GM21576 (cell line): ENCODE data around the gene EHD4.

Source experiments
- ATAC-seq: cut with Tn5 transposase; IDR thresholded peaks from one replicate; pipeline ENCODE4 v1.9.1; 2021; ENCODE audit warnings: mild to moderate bottlenecking, moderate library complexity; ENCODE audit not compliant: unreplicated experiment

EHD4 gene

GRCh38 chr15:41995476-41995855 is 23.1 kb upstream of the EHD4 start:
- ATAC-seq = no peak

DNA sequence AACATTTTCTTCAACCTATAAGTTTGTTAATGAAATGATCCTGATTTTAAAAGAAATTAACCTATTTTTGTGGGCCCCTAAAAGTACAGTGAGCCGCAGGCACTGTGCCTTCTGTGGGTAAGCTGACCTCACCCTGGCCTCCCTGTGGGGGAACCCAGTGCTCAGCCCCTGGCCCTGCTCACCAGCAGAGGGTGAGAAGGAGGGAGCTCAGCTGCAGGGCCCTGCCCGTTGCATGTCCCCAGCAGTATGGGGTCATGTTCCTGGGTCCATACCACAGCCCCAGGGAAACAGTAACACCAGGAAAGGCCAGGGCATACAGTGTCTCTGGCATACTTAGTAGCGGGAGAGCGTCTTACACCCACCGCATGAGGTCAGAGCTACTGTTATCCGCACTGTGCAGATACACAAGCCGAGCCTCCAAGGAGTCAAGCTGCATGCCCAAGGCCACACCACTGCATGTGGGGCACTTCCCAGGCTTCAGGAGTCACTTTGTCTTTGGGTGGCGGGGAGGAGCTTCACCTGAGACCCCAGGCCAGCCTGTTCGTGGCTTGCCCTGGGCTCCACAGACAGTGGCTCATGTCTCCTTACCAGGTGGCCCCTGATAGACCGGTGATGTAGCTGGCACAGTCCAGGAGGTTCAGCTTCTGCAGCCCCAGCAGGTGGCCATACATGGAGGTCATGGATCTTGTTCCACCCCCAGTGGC is 22.6 kb upstream of the EHD4 start:
- ATAC-seq = no peak

- ATAC-seq = no peak
Observed at GRCh38 chr15:41994171-41994650, 21.9 kb upstream of the EHD4 start.

DNA sequence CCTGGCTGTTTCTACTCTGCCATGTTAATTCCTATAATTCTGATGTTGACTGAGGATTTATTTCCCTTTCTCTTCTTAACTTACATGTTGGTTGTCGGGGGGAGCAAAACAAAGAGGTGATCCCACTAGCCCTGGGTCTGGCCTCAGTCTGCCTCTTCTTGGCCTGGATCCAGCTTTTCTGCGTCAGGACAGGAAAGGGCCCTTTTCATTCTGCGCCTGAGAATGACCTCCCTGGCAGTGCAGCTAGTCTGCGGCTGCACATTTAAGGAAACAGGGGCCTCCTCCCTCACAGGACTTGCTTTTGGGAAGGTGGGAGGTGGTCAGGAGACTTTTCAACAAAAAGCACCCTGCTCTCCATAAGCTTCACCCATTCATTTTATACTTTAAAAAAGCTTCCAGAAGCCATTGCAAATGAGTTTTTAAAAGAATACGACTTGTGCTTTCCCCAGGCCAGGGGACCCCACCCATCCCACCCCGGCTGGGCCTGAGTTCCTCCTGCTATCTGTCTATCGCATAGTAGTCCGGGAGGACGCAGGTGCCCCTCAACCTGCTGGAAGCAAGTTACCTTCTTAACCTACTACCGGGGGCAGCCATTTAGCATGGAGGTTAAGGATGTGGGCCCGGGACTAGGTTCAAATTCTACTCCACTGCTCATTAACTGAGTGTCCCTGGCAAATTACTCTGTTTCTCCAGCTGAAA is 21.3 kb upstream of the EHD4 start:
- ATAC-seq = no peak

DNA sequence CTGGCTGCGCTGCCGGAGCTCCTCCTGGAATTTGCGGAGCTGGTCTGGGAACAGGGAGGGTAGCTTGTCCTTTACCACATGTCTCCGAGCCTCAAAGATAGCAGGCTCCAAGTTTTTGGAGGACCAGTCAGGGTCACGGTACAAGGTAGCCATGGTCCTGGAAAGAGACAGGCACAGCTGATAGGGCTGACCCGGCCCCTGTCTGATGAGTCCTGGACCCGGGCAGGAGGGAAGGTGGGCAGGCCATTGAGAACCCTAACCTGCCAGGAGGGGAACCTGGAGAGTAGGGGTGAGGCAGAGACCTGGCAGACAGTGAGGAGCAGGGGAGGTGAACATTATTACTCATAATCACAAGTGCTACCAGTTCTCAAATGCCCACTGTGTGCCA is 20.4 kb upstream of the EHD4 start:
- no peak for ATAC-seq

- ATAC-seq = no peak
Observed at GRCh38 chr15:41992151-41992802, 19.9 kb upstream of the EHD4 start.

DNA sequence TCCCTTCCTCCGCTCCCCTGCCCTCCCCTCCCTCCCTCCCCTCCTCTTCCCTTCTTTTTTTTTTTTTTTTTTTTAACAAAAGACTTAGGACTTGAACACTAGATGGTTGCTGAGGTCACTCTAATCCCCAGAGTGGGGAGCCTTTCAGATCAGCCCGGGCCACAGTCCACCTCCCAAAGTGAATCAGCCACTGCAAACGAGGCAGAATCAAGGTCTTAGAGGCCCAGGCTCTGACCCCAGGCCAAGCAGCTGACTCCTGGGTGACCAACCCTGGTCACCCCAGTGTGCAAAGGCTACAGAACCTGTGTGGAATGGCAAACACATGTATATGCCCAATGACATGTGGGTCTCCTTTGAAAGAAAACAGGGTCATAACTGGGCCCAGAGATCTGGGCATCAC is 18.3 kb upstream of the EHD4 start:
- ATAC-seq = no peak

DNA sequence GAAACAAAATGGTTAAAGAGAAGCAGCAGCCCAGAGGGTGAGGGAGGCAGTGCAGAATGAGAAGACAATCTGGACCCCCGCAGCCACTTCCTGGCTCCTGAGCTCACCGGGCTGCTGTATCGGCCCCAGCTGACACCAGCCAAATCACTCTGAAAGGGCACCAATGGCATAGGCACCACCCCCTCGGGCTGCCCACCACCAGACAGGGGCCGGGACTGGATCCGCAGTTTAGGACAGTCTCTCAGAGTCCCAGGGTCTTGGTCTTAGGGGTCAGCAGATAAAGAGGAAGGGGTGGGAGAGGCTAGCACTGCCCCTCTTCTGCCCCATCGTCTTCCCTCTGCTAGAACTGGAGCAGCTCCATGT is 17.9 kb upstream of the EHD4 start:
- no peak for ATAC-seq

DNA sequence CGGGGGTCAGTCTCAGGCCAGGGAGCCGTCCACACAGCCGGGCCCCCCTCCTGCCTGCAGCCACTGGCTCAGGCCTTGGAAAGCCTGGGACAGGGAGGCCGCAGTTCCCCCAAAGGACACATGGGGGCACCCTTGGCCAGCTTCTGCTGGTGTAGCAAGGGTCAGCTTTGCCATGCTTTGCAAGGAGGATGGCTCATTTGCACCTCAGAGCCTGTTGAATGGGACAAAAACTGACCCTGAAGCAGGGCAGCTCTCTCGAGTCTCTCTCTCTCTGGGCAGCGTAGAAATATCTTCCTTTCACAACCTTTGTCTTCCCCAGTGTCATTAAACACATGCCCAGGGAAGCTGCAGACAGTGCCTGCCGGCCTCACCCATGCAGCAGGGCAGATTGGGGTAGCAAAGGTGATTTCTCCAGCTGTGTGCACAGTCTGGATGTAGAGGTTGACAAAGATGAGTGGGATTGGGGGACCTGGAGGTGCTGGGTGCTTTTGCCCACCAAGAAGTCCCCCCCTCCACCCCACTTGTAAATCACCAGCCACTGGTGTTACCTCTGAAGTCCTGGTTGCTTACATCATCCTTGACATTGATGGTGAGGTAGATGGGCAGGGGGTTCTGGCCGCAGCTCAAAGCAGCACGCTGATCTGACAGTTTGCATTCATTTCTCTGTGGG is 17.4 kb upstream of the EHD4 start:
- ATAC-seq = no peak

- ATAC-seq = no peak
Observed at GRCh38 chr15:41988896-41989572, 16.7 kb upstream of the EHD4 start.

GRCh38 chr15:41987925-41988275 is 15.5 kb upstream of the EHD4 start:
- no peak for ATAC-seq

DNA sequence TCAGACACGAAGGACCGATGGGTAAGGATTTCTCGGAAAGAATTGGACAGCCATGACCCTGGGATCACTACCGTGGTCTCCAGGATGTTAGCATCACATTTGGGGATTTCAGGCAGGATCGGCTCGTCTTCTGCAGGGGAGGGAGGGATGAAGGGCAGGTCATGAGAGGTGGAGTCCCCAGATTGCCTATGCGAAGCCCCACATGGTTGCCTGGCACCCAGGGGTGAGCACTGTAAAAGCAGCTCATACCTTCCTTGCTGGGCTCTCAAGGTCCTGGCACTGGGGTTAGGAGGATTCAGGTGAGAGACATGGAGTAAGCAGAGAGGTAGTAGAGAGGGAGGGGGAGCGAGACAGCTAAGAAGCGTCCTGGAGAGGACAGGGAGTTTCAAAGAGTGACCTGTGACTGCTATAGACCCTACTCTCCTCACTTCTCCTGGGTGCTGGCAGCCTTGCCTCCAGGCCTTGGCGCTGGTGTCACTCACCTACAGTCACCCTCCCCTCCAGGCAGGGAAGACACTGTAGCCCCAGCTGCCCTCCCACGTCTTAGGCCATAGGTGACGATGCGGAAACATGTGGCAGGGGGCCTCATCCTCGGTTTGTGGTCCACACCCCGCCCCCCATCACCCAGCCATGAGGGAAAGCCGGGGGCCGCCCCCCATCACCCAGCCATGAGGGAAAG is 15.0 kb upstream of the EHD4 start:
- no peak for ATAC-seq

- ATAC-seq = no peak
Observed at GRCh38 chr15:41985236-41986160, 13.1 kb upstream of the EHD4 start.

- ATAC-seq = no peak
Observed at GRCh38 chr15:41984622-41985021, 12.3 kb upstream of the EHD4 start.

DNA sequence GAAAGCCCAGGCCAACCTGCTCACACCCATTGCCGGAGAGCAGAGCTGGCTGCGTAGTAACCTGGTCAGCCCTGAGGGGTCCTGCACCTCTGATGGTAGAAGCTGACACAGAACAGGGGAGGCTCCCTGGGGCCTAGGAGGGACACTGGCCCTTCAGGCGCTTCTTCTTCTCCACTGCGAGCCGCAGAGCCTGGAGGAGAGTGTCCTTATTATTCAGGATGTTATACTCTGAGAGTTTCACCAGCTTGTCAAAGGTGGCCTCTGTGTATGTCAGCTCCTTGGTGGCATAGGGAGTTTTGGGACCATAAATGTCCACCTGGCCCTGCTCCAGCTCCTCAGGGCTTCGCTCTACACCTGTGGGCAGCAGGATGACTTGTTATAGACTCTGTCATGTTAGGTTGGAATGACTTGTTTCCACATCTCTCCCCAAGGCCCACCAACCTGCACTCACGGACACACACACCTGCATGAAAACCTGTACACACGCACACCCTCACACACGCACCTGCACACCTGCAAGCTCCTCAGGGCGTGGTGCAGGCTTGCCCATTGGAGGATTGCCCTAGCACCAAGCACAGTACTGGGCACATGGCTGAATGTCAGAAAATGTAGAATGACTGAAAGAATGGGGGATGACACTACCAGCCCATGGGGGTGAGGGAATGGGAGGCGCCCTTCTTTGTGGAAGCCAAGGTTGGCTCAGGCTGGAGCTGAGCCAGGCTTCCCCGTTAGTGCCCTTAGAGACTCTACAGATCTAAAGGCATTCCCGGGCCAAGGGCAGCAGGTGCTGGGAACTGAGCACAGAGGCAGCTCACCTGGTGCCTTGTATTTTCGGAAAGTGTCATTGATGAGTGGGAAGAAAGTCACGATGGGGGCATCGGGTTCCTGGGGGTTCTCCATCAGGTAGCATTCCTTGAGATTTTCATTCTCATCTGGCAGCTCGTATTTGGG is 11.5 kb upstream of the EHD4 start:
- no peak for ATAC-seq

DNA sequence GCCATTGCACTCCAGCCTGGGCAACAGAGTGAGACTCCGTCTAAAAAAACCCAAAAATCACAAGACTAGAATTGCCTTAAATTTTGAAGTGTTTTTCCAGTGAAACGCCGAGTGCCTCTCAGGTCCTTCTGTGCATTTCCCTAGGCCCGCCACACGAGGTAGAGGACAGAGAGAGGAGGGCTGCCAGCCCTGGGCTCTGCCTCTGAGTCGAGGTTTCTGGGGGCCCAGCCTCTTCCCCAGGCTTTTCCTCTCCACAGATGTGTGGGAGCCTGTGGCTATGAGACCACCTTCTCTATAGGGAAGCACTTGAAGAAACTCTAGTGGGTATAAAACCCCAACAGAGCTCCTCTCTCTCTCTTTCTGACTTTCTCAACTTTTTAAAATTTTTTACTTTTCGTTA is 10.9 kb upstream of the EHD4 start:
- ATAC-seq = no peak

GRCh38 chr15:41982133-41982930 is 10.0 kb upstream of the EHD4 start:
- no peak for ATAC-seq
